GM12872 (cell line): Measurements from ENCODE around the gene IQSEC3.

Experiments used
- TF ChIP-seq, protein P1 (sequence below): IDR thresholded peaks from 3 replicates; pipeline ENCODE4 v1.5.1; 2011; ENCODE audit warnings: low read depth, mild to moderate bottlenecking, low read length, moderate library complexity; ENCODE audit not compliant: insufficient read depth

The IQSEC3 gene

DNA sequence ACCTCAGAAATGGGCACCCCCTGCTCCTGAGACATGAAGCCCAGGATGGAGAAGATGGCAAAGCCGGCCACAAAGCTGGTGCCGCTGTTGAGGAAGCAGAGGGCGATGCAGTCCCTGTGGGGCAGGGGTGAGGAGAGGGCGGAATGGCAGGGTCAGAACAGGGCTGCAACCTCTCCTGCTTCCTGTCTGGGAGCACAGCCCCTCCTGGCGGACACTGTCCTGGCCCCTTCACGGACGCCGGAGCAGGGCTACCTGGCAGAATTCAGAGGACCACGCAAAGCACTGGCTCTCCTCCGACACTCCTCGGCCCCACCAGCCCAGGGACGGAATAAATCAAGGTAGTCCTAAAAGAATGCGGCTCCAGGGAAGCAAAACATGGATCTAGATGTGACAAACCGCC lies 159.8 kb downstream of the IQSEC3 start:
- TF ChIP-seq, protein P1, sequence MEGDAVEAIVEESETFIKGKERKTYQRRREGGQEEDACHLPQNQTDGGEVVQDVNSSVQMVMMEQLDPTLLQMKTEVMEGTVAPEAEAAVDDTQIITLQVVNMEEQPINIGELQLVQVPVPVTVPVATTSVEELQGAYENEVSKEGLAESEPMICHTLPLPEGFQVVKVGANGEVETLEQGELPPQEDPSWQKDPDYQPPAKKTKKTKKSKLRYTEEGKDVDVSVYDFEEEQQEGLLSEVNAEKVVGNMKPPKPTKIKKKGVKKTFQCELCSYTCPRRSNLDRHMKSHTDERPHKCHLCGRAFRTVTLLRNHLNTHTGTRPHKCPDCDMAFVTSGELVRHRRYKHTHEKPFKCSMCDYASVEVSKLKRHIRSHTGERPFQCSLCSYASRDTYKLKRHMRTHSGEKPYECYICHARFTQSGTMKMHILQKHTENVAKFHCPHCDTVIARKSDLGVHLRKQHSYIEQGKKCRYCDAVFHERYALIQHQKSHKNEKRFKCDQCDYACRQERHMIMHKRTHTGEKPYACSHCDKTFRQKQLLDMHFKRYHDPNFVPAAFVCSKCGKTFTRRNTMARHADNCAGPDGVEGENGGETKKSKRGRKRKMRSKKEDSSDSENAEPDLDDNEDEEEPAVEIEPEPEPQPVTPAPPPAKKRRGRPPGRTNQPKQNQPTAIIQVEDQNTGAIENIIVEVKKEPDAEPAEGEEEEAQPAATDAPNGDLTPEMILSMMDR, result no peak

DNA sequence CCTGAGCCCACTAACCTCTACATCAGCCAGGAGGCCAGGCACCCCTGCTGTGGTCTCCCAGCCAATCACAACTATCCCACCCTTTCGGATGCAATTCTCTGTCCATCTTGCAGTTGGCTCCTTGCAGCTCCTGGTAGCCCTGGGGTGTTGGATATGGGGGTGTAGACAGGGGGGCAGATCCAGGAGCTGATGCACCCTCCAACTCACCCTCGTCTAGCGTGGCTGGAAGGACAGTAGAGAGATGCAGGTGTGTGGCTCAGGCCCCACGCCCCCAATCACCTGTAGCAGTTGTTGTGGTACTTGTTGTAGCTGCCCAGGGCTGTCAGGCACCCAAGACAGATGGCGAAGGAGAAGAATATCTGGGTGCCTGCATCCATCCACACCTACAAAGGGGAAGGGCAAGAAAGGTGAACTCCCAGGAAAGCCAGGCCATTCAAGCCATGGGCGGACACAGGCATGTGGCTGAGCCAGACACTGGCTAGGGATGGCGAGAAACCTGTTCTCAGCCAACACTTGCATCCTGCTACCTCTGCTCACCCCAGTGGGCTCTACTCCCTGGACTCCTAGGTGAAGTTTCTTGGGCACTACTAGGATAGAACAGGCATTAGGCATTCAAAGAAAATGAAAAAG lies 160.8 kb downstream of the IQSEC3 start:
- TF ChIP-seq, protein P1, result no peak
